GM12872 (cell line): ENCODE data around the gene ZNF316.

Experiments used
- CTCF ChIP-seq: IDR thresholded peaks from 3 replicates; pipeline ENCODE4 v1.5.1; 2011; ENCODE audit warnings: low read depth, mild to moderate bottlenecking, low read length, moderate library complexity; ENCODE audit not compliant: insufficient read depth

The ZNF316 gene

GRCh38 chr7:6650086-6650485 is 13.0 kb downstream of the ZNF316 start:
- no peak for TF ChIP-seq CTCF

- no peak for TF ChIP-seq CTCF
Measured at GRCh38 chr7:6650521-6651011, 13.4 kb downstream of the ZNF316 start.

GRCh38 chr7:6651851-6652445 is 14.8 kb downstream of the ZNF316 start:
- TF ChIP-seq CTCF = no peak

GRCh38 chr7:6652446-6653011 is 15.4 kb downstream of the ZNF316 start:
- TF ChIP-seq CTCF = no peak

- no peak for TF ChIP-seq CTCF
Measured at GRCh38 chr7:6653071-6654003, 16.2 kb downstream of the ZNF316 start.

GRCh38 chr7:6654113-6654841 is 17.2 kb downstream of the ZNF316 start:
- TF ChIP-seq CTCF = no peak
